ENCODE measurements around the gene ALK.

The ALK gene

DNA sequence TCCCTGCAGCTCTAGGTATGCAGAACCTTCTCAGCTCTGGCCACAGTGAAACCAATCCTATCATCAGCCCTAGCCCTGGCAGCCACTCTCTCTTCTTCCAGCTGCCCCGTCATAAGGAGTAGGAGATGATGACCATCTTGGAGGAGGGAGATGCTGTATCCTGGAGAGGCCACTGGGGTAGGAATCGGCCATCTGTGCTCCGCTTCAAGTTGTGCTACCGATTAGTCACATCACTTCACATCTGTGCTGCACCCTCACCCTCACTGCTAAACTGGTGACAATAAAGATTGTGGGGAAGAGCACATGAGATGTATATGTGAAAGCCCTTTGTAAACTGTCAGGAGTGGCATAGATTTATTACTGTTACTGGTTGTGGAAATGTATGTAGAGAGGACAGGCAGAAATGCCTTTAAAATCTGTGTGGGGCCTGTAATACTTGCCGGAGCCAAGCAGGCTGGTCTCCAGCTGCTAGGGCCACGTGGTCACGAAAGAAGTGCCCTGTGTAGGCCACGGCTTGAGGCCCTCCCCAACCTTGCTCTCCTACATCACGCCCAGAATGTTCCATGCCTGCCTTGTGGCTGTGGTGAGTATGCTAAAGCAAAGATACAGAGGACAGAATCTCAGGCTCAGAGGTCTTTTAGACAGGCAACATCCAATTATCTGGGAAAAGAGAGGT is 569.3 kb downstream of the ALK start:
- in situ Hi-C loops (cut with HindIII; ENCODE audit: low sequenced_read_pairs), result no loop called here

DNA sequence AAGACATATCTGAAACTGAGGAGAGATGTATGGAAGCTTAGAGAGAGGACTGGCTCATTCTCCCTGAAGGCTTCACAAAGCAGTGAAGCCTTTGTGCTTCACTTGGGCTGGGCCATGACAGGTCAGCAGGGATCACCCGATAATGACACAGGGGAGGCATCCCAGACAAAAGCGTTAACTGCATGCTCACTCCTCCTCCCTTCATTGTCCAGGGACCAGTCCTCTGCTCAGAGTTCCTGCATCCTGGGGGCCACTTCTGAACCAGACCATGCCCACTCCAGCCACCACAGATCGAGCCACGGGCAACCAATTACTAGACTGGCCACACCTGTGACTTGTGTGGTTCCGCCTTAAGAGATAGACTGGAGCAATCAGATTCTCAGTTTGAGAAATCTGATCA is 570.1 kb downstream of the ALK start:
- in situ Hi-C loops (cut with HindIII; ENCODE audit: low sequenced_read_pairs), result no loop called here

DNA sequence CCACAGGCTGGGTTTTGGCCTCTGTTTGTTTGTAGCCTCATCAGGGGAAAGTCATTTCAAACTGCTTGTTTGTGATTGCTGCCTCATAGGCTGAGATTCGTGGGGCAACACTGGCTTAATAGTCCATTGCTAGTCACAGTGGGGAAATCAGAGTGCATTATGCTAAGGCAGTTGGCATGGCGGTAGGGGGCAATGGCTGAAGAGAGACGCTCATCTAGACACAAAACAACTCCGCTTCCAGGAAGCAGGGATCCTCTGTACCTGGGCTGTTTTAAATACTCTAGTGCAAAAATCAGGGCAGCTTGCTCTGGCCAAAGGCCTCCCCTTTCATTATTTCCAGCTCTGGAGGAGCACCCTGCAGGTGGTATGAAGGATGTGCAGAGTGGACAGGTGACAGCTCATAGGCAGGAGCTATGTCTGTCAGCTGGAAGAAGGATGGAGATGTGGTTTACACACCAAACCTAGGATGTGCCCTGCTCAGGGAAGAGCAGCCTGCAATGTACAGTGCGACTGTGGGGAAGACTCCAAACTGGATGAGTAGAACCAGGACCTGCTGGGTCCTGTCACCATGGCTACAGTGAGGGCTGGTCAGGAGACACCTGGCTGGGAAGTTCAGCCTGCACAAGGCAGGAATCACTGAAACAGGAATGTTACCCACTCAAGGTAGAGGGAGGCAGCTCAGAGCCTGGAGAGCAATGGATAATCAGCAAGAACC is 571.9 kb downstream of the ALK start:
- in situ Hi-C loops (cut with HindIII; ENCODE audit: low sequenced_read_pairs), result no loop called here

DNA sequence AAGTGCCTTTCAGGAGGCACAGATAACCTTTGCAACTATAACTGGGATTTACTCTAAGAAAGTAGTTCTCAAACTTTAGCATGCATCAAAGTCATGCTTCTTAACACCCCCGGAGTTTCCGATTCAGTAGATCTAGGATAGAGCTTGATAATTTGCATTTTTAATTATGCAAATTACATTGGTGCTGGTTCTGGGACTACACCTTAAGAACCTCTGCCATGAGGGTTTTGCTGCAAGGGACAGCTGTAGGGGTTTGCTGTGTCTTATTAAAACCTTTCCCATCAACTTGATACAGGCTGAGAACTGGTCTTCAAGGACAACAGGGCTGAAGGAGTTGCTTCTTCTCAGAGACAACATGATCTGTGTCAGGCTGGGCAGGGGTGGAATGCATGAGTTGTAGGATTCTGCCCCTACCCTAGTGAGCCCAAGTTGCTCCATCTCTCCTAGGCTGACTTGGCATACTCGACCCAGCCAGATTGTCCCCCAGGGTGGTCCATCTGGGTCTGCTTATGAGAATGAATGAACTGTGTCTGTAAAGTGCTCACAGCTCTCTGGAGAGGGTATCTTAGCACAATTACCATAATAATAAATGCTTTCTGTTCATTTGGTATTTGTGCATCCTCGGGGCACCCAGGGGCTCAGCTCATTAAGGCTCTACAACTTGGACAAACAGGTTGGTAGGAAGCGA is 573.5 kb downstream of the ALK start:
- in situ Hi-C loops (cut with HindIII; ENCODE audit: low sequenced_read_pairs), result no loop called here

DNA sequence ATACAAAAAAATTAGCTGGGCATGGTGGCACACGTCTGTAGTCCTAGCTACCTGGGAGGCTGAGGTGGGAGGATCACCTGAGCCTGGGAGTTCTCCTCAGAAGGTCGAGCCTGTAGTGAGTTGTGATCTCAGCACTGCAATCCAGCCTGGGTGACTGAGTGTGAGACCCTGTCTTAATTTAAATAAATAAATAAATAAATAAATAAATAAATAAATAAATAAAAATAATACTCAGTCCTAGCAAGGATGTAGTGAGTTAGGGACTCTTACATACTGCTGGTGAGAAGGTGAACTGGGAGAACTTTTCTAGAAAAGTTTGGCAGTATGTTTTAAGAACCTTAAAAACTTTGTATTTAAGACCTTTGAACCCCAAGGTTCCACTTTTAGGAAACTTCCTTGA is 576.1 kb downstream of the ALK start:
- in situ Hi-C loops (cut with HindIII; ENCODE audit: low sequenced_read_pairs), result no loop called here

DNA sequence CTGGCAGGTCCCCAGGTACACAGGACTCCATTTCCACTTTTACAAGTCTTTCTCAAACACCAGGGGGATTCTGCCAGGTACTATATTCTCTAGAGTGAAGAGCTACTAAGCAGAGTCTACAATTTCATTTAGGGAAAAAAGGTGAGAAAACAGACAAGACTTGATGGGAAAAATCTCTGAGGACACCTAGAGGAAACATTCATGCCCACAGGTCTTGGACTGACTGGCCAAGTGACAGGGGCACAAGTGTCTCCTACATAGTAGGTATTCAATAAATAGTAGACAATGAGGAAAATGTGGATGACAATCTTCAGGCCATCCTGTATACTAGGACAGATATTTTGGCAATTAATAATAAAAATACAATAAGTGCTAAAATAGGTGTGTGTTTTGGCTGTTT is 577.6 kb downstream of the ALK start:
- in situ Hi-C loops (cut with HindIII; ENCODE audit: low sequenced_read_pairs), result no loop called here

DNA sequence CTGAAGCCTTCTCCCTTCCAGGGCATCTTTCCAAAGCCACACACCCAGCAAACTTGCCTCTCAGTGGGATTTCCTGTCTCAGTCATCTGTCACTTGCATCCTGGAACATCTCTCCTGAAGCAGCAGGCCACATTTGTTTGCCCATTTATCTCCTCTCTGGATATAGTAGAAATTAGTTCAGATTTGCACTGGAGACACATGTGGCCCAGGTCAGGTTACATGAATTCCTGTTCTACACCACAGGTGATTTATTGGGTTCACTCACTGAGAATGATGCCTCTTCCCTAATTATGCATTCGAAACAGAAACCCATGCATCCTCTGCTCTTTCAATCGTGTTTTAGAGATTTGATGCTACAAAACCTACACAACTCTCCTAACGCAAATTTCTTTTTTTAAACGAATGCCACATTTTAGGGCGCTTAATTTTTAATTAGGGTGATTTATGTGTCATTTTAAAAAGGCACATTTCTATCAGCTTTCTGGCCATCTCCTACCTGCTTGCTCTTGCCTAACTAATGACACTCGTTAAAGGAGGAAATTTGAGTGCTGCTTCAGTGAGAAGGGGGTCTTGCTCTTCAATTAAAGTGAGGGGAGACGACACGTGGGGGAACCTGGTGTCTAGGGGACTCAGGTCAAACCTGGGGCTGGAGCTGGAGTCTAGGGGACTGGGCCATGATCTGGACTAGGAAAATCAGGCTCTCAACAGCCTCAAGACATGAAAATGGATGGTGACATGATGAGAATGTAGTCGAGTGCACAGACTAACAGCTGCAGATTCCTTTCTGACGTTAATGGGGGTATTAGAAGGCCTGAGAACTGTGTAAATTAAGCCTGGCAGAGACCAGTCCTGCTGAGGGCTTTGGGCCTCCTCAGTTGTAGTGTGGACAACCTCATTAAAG is 584.8 kb downstream of the ALK start:
- in situ Hi-C loops (cut with HindIII; ENCODE audit: low sequenced_read_pairs), result no loop called here

DNA sequence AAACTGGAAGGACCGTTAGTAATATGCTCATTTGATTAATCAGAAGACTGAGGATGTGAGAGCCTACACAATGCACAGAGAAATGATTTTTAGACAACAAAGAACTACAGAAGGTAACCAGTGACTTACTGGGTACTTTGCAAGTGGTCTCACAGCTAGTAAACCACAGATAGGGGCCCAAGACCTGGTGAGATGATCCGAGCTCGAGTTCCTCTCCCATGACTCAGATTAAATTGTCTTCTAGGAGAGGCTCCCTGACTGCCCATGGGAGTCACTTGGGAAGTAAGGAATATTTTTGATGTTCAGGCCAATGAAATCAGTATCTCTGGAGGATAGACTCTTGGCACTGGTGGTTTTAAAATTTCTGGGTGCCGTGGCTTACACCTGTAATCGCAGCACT is 586.0 kb downstream of the ALK start:
- in situ Hi-C loops (cut with HindIII; ENCODE audit: low sequenced_read_pairs), result no loop called here

DNA sequence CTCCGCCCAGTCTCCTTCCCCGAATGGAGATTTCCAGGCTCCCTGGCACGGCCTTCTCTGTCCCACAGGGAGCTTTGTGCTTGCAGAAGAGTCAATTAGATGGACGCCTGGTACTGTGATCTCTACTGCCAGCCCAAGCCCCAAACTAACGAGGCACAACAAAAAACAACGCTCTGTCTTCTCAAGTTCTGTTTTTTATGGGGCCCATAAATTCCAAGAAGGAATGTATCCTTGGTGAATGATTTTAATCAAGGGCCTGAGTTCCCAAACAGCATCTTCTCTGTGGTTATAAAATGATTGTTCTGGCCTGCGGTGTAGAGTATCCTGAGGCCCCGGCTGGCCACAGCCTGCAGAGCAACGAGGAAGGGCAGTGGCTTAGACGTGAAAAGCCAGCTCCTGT is 586.7 kb downstream of the ALK start:
- in situ Hi-C loops (cut with HindIII; ENCODE audit: low sequenced_read_pairs), result no loop called here

DNA sequence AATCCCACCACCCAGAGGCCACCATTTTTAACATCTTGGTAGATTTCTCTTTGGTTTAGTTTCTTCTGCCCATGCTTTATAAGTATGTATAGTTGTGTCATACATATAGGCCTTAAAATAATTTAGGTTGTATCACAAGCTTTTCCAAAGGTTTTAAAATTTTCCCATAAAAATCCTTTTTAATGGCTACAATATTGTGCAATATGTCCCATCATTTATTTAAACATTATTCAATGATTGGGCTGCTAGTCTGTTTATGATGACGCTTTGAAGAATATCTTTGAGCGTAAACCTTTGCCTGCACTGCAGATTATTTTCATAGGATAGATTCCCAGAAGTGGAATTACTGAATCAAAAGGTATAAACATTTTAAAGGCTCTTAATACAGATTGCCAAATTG is 588.8 kb downstream of the ALK start:
- in situ Hi-C loops (cut with HindIII; ENCODE audit: low sequenced_read_pairs), result no loop called here

DNA sequence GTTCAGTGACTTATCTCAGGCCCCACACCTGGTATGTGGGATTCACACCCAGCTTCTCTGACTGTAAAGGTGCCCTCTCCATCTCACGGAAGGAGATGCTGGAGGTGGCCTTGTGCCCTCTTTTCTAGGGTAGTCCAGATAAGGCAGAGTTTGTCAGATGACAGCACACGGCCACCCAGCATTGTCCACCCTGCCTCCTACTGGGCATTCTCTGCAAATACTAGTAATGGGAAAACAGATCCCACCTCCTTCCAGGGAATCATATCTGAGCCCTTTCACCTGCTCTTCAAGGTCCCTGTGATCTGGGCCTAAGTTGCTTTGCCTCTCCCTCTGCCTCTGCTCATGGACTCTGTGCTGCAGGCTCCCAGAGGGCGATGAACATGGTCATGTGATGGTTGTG is 591.5 kb downstream of the ALK start:
- in situ Hi-C loops (cut with HindIII; ENCODE audit: low sequenced_read_pairs), result no loop called here

DNA sequence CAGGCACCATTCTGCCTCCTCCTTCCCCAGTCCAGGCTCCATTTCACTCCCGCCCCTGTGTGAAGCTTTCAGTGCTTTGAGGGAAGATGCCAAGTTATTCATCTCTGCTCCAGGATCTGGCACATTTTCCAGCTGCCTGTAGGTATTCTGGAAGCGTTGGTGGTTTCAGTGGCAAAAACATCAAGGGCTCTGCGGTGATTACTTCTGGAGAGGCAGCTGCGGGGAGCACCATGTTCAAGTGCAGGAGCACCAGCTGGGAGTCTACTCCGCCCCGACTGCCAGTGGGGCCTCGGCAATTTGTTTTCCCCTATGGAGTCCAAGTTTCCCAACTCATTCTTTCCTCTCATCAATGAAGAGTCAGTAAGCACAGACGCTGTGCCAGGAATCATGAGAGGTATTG is 594.5 kb downstream of the ALK start:
- in situ Hi-C loops (cut with HindIII; ENCODE audit: low sequenced_read_pairs), result no loop called here

DNA sequence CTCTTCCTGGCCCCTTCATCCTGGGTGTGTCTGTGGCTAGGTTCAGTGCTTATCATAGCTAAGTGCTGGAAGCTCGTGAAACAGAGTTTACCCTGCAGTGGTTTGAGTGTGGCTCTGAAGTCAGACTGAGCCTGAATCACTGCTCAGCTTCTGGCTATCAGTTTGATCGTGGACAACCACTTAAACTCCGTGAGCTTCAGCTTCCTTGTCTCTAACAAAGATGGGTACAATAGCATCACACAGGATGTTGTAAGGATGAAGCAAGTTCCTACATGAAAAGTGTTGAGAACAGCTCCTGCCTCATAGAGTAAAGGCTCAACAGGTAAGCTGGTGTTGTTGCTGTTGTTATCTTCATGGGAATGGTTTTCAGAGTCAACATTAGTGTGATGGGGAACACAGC is 595.8 kb downstream of the ALK start:
- in situ Hi-C loops (cut with HindIII; ENCODE audit: low sequenced_read_pairs), result no loop called here

DNA sequence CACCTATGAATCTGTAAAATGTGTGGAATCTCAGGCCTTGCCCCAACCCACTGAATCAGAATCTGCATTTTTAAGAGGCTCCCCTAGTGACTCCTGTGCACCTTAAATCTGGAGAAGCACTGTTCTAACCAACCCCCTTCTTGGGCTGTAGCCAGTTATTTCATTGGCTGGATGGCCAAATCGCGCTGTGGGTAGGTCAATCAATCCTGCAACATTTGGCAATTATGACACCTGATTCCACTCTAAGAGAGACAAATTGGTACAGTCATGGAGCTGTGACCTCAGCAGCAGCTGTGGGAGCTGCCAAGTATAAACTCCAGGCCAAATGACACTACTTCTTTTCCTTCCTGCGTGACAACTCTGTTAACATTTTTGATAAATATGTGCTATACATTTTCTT is 597.4 kb downstream of the ALK start:
- in situ Hi-C loops (cut with HindIII; ENCODE audit: low sequenced_read_pairs), result no loop called here

DNA sequence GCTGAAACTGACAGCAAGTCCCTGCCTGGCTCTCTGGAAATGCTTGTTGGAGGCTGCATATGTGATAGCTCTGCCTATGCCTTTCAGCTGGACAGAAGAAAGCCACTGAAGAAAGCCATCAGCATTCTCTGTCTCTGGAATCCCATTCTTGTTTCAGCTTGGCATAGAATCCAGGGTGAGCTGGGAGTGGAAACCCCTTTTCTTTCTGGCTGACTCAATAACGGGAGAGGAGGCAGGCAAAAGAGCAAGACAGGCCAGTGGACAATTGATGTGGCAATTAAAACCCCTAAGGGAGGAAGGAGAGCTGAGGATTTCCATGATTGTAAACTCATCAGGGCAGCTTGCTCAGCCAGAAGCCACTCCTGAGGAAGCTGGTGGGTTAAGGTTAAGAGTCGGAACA is 598.1 kb downstream of the ALK start:
- in situ Hi-C loops (cut with HindIII; ENCODE audit: low sequenced_read_pairs), result no loop called here

DNA sequence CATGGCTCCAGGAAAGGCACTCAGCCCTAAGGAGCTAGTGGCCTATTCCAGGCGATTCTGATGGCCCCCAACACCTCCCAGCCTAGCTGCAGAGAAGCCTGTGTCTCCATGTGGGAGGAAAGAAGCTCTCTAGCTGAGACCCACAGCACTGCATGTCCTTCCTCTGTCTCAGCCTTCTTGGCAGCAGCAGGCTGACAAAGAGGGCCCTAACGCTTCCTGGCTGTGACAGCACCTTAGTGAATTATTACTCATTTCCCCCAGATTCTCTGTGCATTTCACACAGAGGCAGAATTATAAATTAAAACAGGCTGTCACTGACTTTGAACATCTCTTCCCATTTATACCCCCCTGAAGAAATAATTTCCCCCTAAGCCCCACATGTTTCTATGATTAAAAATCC is 599.4 kb downstream of the ALK start:
- in situ Hi-C loops (cut with HindIII; ENCODE audit: low sequenced_read_pairs), result no loop called here

DNA sequence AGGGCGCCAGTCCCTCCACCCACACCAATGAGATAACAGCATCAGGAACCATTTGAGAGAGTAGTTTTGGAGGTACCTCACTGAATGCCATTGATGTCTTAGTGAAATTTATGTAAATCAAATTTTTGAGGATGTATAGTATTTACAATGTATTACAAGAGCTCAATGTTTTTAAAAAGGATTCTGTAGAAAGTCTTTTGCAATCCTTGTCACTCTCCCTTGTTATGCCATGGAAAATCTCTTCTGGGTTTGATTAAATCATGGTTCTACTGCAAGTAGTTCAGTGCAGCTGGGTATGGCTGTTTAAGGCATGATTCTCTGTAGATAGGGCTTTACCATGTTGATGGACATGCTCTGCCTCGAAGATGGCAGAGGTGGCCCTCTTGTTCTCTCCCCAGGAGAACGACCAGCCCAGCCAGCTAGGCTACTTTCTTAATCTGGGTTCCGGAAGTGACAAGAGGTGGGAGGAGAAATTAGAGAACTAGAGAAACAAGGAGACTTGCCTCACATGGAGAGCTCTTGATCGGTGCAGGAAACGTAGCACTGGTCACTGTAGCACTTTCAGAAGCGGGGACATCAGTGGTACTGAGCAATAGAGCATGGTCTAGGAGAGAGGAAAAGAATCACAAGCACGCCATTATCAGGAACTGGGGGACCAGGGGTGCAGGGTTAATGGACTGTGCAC is 603.4 kb downstream of the ALK start:
- in situ Hi-C loops (cut with HindIII; ENCODE audit: low sequenced_read_pairs), result no loop called here

DNA sequence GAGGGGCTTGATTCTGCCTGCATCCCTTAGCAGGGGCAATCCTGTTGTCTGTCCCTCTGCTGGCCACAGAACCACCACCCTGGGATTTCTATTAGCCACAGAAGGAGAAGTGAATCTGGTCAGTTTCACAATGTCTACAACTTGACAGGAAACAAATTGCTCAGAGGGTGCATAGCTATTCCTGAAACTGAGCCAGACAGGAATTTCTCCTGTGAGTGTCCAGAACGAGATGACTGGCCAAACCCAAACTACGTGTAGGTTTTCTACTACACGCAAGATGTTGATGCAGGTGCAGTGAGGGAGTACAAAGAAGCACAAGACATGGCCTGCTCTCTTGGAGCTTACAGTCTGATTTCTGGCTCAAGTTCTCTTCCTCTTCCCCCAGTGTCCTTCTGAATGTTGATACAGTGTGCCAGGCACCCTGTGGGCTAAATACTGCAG is 604.3 kb downstream of the ALK start:
- in situ Hi-C loops (cut with HindIII; ENCODE audit: low sequenced_read_pairs), result no loop called here

DNA sequence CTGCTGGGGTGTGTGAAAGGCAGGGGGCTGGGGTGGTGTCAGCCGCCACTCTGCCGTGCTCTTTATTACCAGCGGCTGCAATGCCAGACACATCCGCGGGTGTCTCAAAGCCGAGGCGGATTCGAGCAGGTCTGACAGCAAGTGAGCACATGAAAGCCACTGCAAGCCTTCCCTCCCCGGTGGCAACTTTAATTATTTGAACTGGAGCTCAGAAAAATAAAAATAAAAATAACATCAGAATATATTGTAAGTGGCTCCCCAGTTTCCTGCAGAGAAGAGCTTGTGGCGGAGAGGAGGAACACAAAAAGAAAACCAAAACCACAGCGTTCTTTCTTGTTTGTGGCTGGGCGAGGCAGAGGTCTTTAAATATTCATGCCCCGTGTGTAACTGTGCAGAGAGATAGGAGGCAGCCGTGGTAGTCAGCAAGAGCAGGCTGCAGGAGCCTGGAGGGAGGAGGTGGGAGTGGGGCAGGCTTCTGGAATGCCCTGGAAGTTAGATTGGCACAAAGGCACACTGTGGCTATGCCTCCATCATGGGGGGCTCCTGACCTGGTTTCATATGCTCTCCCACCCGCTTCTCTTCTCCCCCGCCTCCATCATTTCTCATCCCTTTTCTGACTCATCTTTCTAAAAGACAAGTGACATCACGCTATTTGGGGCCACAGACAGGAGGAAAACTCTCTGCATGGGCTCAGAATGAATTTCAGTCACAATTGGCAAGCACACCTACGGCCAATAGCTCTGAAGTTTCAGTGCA is 606.4 kb downstream of the ALK start:
- in situ Hi-C loops (cut with HindIII; ENCODE audit: low sequenced_read_pairs), result loop anchor here (5.0 kb wide), 1 partner anchor 42 kb away; no protein-coding TSS in a partner anchor

DNA sequence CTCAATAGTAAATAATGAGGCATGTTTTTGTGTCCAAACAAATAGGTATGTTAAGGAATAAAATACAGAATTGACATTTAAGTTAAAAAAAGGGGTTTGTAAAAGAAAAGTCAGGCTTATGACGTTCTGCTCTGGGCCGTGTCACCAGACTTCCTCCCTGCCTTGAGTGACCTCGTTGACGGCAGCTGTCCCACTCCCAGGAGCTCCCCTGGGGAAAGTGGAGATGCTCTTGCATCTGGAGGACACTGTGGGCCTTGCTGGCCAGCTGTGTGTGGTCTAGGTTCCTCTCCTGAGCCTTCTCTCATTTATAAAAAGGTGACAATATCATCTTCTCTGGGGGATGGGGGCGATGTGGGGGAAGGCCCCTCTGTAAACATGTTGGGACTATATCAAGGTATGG is 609.9 kb downstream of the ALK start:
- in situ Hi-C loops (cut with HindIII; ENCODE audit: low sequenced_read_pairs), result loop anchor here (5.0 kb wide), 1 partner anchor 46 kb away; no protein-coding TSS in a partner anchor
